ENCODE results near the gene SPTAN1. TPM values are rescaled to one million over a fixed set of nuclear protein-coding genes. Genes with fewer than 3 reads are reported as not detected.
"Not testable (repeated sequence)": the region's sequence is repeated elsewhere in the genome, so short reads cannot be mapped to it uniquely, and the experiment has no call there.

Gene SPTAN1
- total and polyA plus RNA-seq, 3 donors from 2014 or later = 299 to 665 (median 653) TPM

DNA sequence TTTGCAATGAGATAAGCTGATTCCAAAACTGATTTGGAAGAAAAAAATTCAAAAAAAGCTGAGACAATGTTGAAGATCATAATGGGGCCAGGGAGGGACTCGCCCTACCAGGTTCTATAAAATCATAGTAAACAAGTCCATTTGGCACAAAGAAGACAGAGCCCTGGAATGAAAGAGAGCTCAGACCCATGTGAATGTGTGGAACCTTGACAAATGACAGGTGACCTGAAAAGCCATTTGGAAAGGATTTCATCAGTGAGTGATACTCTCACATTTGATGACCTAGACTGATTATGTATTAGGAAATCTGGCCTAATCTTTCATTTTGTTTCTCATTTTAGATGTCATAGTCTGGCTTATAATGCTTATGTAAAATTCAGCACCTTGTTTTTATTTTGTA lies 26.8 kb downstream of the SPTAN1 start:
- no peak overlapping the region for H3K4me3 ChIP-seq
- DNase-seq = no peak
- H3K9me3 ChIP-seq = no peaks in the 10 kb centered on the region
- no peak for TF ChIP-seq POLR2A (IDR thresholded peaks at IDR 0.05)
- TF ChIP-seq, protein P1, sequence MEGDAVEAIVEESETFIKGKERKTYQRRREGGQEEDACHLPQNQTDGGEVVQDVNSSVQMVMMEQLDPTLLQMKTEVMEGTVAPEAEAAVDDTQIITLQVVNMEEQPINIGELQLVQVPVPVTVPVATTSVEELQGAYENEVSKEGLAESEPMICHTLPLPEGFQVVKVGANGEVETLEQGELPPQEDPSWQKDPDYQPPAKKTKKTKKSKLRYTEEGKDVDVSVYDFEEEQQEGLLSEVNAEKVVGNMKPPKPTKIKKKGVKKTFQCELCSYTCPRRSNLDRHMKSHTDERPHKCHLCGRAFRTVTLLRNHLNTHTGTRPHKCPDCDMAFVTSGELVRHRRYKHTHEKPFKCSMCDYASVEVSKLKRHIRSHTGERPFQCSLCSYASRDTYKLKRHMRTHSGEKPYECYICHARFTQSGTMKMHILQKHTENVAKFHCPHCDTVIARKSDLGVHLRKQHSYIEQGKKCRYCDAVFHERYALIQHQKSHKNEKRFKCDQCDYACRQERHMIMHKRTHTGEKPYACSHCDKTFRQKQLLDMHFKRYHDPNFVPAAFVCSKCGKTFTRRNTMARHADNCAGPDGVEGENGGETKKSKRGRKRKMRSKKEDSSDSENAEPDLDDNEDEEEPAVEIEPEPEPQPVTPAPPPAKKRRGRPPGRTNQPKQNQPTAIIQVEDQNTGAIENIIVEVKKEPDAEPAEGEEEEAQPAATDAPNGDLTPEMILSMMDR (IDR thresholded peaks at IDR 0.05) = no peak
- H3K4me1 ChIP-seq = peaks cover 4% of the 10 kb centered on the region
- H3K27ac ChIP-seq = no peak overlapping the region
- H3K36me3 ChIP-seq (ENCODE audit: low read depth, missing control alignments) = peaks cover 5% of the 10 kb centered on the region
- 95 to 96% methylated on average over 1 of the region's 1 CpG for WGBS, 2 donors
- H3K27me3 ChIP-seq = no peaks in the 10 kb centered on the region
- intact Hi-C loops (cut with DNase I; ENCODE audit: low total_unique reads) = no loop called here

DNA sequence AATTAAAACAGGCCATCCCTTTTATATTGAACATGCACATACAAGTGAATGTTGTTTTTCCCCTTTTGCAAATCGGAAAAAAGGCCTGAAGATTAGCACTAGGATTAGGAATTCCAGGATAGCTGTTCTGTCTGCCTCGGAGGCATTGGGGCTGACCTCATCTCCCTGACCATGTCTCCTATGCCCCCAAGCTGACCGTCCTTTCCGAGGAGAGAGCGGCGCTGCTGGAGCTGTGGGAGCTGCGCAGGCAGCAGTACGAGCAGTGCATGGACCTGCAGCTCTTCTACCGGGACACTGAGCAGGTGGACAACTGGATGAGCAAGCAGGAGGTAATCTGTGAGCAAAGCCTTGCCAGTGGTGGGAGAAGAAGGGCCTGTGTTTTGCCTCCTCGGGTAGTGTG lies 28.3 kb downstream of the SPTAN1 start:
- 87 to 92% methylated on average over 9 to 10 of the region's 10 CpGs for WGBS, 2 donors
- Histone ChIP-seq H3K9me3 (no peaks in the 10 kb centered on the region), H3K27ac (no peak overlapping the region), H3K27me3 (no peaks in the 10 kb centered on the region), H3K4me3 (no peak overlapping the region), H3K36me3 (ENCODE audit: low read depth, missing control alignments) (peaks cover 5% of the 10 kb centered on the region), H3K4me1 (no peaks in the 10 kb centered on the region)
- intact Hi-C loops (cut with DNase I; ENCODE audit: low total_unique reads) = no loop called here
- no peak for DNase-seq
- TF ChIP-seq, protein P1 (IDR thresholded peaks at IDR 0.05) = no peak
- no peak for TF ChIP-seq POLR2A (IDR thresholded peaks at IDR 0.05)

- DNase-seq; H3K36me3 ChIP-seq (ENCODE audit: low read depth, missing control alignments); H3K4me3 ChIP-seq; H3K4me1 ChIP-seq; H3K9me3 ChIP-seq; H3K27me3 ChIP-seq; intact Hi-C loops (cut with DNase I; ENCODE audit: low total_unique reads); H3K27ac ChIP-seq: not testable (repeated sequence)
- WGBS, 2 donors = 71 to 92% methylated on average over 8 of the region's 8 CpGs
Measured at GRCh38 chr9:128585155-128585554, 32.8 kb downstream of the SPTAN1 start.

- H3K27ac ChIP-seq; H3K4me3 ChIP-seq; H3K27me3 ChIP-seq; intact Hi-C loops (cut with DNase I; ENCODE audit: low total_unique reads); H3K4me1 ChIP-seq; DNase-seq; H3K9me3 ChIP-seq; H3K36me3 ChIP-seq (ENCODE audit: low read depth, missing control alignments): not testable (repeated sequence)
- WGBS, 2 donors = 88 to 92% methylated on average over 11 of the region's 11 CpGs
Measured at GRCh38 chr9:128586934-128587333, 34.5 kb downstream of the SPTAN1 start.

DNA sequence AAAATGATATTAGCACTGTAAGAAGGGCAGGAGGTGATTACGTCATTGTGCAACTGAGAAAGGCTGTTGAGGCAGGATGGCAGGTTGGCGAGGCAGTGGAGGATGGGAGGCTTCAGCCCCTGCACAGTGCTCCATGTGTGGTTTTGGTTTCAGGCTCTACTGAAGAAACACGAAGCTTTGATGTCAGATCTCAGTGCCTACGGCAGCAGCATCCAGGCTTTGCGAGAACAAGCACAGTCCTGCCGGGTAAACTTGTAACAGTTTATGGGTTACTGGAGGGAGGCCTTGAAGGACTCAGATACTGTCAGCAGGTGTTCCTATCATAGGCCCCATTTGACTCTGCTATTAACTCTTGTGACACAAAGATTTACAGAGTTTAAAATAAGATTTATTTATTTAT lies 35.1 kb downstream of the SPTAN1 start:
- Histone ChIP-seq H3K27me3 (no peaks in the 10 kb centered on the region), H3K4me3 (no peak overlapping the region), H3K36me3 (ENCODE audit: low read depth, missing control alignments) (no peaks in the 10 kb centered on the region), H3K27ac (no peak overlapping the region), H3K9me3 (no peaks in the 10 kb centered on the region), H3K4me1 (no peaks in the 10 kb centered on the region)
- WGBS, 2 donors = 54% methylated on average over 6 of the region's 6 CpGs
- intact Hi-C loops (cut with DNase I; ENCODE audit: low total_unique reads) = no loop called here
- TF ChIP-seq, protein P1 (IDR thresholded peaks at IDR 0.05) = no peak
- no peak for TF ChIP-seq POLR2A (IDR thresholded peaks at IDR 0.05)
- DNase-seq = no peak

GRCh38 chr9:128588581-128589233 lies 36.3 kb downstream of the SPTAN1 start:
- DNase-seq = no peak
- H3K36me3 ChIP-seq (ENCODE audit: low read depth, missing control alignments) = no peaks in the 10 kb centered on the region
- no peak for TF ChIP-seq POLR2A (IDR thresholded peaks at IDR 0.05)
- TF ChIP-seq, protein P1 (IDR thresholded peaks at IDR 0.05) = no peak
- no peak overlapping the region for H3K4me3 ChIP-seq
- 94 to 95% methylated on average over 11 of the region's 11 CpGs for WGBS, 2 donors
- intact Hi-C loops (cut with DNase I; ENCODE audit: low total_unique reads) = no loop called here
- no peaks in the 10 kb centered on the region for H3K9me3 ChIP-seq
- no peaks in the 10 kb centered on the region for H3K27me3 ChIP-seq
- H3K4me1 ChIP-seq = no peaks in the 10 kb centered on the region
- H3K27ac ChIP-seq = no peak overlapping the region

Measured in testis (tissue), 3 donors.